ENCODE results near the gene CSGALNACT2. TPM values are rescaled to one million over a fixed set of nuclear protein-coding genes. Genes with fewer than 3 reads are reported as not detected.
A peak's percentile ranks its signal among the peaks of the same experiment; 100 is the strongest.

The CSGALNACT2 gene
- total RNA-seq, 4 donors from 2014 or later, result 29.1 to 43.3 (median 34.7) TPM

GRCh38 chr10:43100366-43100765, 37.9 kb upstream of the CSGALNACT2 start:
- 85 to 88% methylated on average over 15 to 17 of the region's 17 CpGs for WGBS, 2 donors
- Histone ChIP-seq H3K27ac (no peak overlapping the region), H3K36me3 (no peaks in the 10 kb centered on the region), H3K4me3 (no peak overlapping the region), H3K4me1 (peaks cover 0 to 10% (median 7%) of the 10 kb centered on the region in 4 donors), H3K9me3 (no peaks in the 10 kb centered on the region), H3K27me3 (peaks cover 0 to 19% of the 10 kb centered on the region in 2 donors)
- DNase-seq (ENCODE audit: low spot score in 2 of 2), result no peak
- no peak for TF ChIP-seq POLR2A (IDR thresholded peaks at IDR 0.05)
- TF ChIP-seq EP300 (IDR thresholded peaks at IDR 0.05), result no peak
- no peak for TF ChIP-seq CTCF (IDR thresholded peaks at IDR 0.05)

- peaks cover 0 to 16% (median 7%) of the 10 kb centered on the region in 4 donors for H3K4me1 ChIP-seq
- no peak for TF ChIP-seq POLR2A (IDR thresholded peaks at IDR 0.05)
- no peak overlapping the region for H3K4me3 ChIP-seq
- DNase-seq (ENCODE audit: low spot score in 2 of 2), result no peak
- H3K9me3 ChIP-seq, result no peaks in the 10 kb centered on the region
- H3K36me3 ChIP-seq, result no peaks in the 10 kb centered on the region
- WGBS, 2 donors, result 85 to 89% methylated on average over 19 of the region's 19 CpGs
- no peak overlapping the region for H3K27ac ChIP-seq
- H3K27me3 ChIP-seq, result peaks cover 0 to 19% of the 10 kb centered on the region in 2 donors
These were observed 36.0 kb upstream of the CSGALNACT2 start for GRCh38 chr10:43102063-43102828.

- Histone ChIP-seq H3K4me3 (peak overlapping the region; percentile 44 to 63 (median 53)), H3K9me3 (no peaks in the 10 kb centered on the region), H3K27me3 (peaks cover 0 to 19% of the 10 kb centered on the region in 2 donors), H3K4me1 (peaks cover 0 to 16% (median 7%) of the 10 kb centered on the region in 4 donors), H3K36me3 (no peaks in the 10 kb centered on the region), H3K27ac (peak overlapping the region in 1 of 4 donors; percentile 31)
- DNase-seq (ENCODE audit: low spot score in 2 of 2), result peak; percentile 40 to 63
- 2% methylated on average over 40 to 51 of the region's 71 CpGs for WGBS, 2 donors
- TF ChIP-seq POLR2A (IDR thresholded peaks at IDR 0.05) (no peak), EP300 (IDR thresholded peaks at IDR 0.05) (peak in 1 of 2 donors; percentile 37), CTCF (IDR thresholded peaks at IDR 0.05) (peak; percentile 98 to 100 (median 98))
These were observed 32.9 kb upstream of the CSGALNACT2 start for GRCh38 chr10:43105102-43105955.

- Histone ChIP-seq H3K4me1 (peaks cover 0 to 16% (median 7%) of the 10 kb centered on the region in 4 donors), H3K4me3 (no peak overlapping the region), H3K36me3 (no peaks in the 10 kb centered on the region), H3K27me3 (peaks cover 0 to 14% of the 10 kb centered on the region in 2 donors), H3K9me3 (no peaks in the 10 kb centered on the region), H3K27ac (no peak overlapping the region)
- 47 to 92% methylated on average over 4 to 7 of the region's 7 CpGs for WGBS, 2 donors
- TF ChIP-seq CTCF (IDR thresholded peaks at IDR 0.05), result no peak
- no peak for DNase-seq (ENCODE audit: low spot score in 2 of 2)
These were observed 32.4 kb upstream of the CSGALNACT2 start for GRCh38 chr10:43105956-43106229.

GRCh38 chr10:43106256-43107091, 31.8 kb upstream of the CSGALNACT2 start:
- 83 to 88% methylated on average over 13 to 23 of the region's 28 CpGs for WGBS, 2 donors
- TF ChIP-seq POLR2A (IDR thresholded peaks at IDR 0.05), result no peak
- no peak for TF ChIP-seq EP300 (IDR thresholded peaks at IDR 0.05)

More at GRCh38 chr10:43106256-43107091, 31.8 kb upstream of the CSGALNACT2 start:
- no peak overlapping the region for H3K27ac ChIP-seq
- peaks cover 0 to 16% (median 7%) of the 10 kb centered on the region in 4 donors for H3K4me1 ChIP-seq
- DNase-seq (ENCODE audit: low spot score in 2 of 2), result no peak
- H3K27me3 ChIP-seq, result peaks cover 0 to 11% of the 10 kb centered on the region in 2 donors
- no peaks in the 10 kb centered on the region for H3K9me3 ChIP-seq
- H3K4me3 ChIP-seq, result no peak overlapping the region
- no peaks in the 10 kb centered on the region for H3K36me3 ChIP-seq
